H1 (cell line): ENCODE measurements around the gene RHBDF2. TPM values are rescaled to one million over a fixed set of nuclear protein-coding genes. Genes with fewer than 3 reads are reported as not detected.

Experiments
- ATF2 ChIP-seq: IDR thresholded peaks from 2 replicates; pipeline ENCODE4 v1.6.1; 2012; ENCODE audit warnings: low read length, inconsistent platforms
- BCL11A ChIP-seq, 2 experiments: IDR thresholded peaks; one replicate each; pipeline ENCODE4 v1.6.1; 2011; ENCODE audit warnings: low read depth in 2 of 2, low read length in 2 of 2, mild to moderate bottlenecking in 2 of 2
- CREB1 ChIP-seq: IDR thresholded peaks from 2 replicates; pipeline ENCODE4 v1.6.1; 2012; ENCODE audit warnings: inconsistent platforms
- E2F6 ChIP-seq: IDR thresholded peaks from 2 replicates; pipeline ENCODE4 v1.6.1; 2012; ENCODE audit warnings: inconsistent platforms
- GABPA ChIP-seq: IDR thresholded peaks from 2 replicates; pipeline ENCODE4 v1.6.1; 2011; ENCODE audit warnings: mild to moderate bottlenecking, low read length, moderate library complexity, borderline replicate concordance; ENCODE audit not compliant: insufficient read depth
- GTF2F1 ChIP-seq: IDR thresholded peaks from 2 replicates; pipeline ENCODE4 v1.6.1; 2012; ENCODE audit warnings: low read depth, low read length, improper control_type of control experiment, borderline replicate concordance
- HDAC2 ChIP-seq, 2 experiments: fragments of 300-600 bp in 1 of 2; sonication (generic) in 1 of 2; IDR thresholded peaks; 2 replicates each; pipeline ENCODE4 v1.6.1; 2011 to 2012; ENCODE audit warnings: low read depth in 2 of 2, low read length in 2 of 2, mild to moderate bottlenecking in 2 of 2, moderate library complexity in 2 of 2, borderline replicate concordance in 1 of 2, inconsistent platforms in 1 of 2
- HDAC6 ChIP-seq: IDR thresholded peaks from one replicate; pipeline ENCODE4 v1.7.1; 2012; ENCODE audit warnings: low read depth, mild to moderate bottlenecking, inconsistent platforms, low read length, moderate library complexity
- JUN ChIP-seq: IDR thresholded peaks from 2 replicates; pipeline ENCODE4 v1.6.1; 2011; ENCODE audit warnings: low read depth, mild to moderate bottlenecking, improper control_type of control experiment, low read length
- KDM4A ChIP-seq: IDR thresholded peaks from one replicate; pipeline ENCODE4 v1.7.1; 2012; ENCODE audit warnings: low read depth, mild to moderate bottlenecking, moderate library complexity, low read length, inconsistent platforms; ENCODE audit not compliant: severe bottlenecking
- NRF1 ChIP-seq: IDR thresholded peaks from 2 replicates; pipeline ENCODE4 v1.6.1; 2011; ENCODE audit warnings: mild to moderate bottlenecking, low read depth, low read length, improper control_type of control experiment
- POLR2A ChIP-seq, 2 experiments: IDR thresholded peaks; 1 replicate in 1 of 2; 2 replicates in 1 of 2; pipeline ENCODE4 v1.6.1; 2011; ENCODE audit warnings: low read depth in 2 of 2, low read length in 2 of 2, mild to moderate bottlenecking in 2 of 2; ENCODE audit errors: control extremely low read depth in 1 of 2
- POLR2AphosphoS5 ChIP-seq: IDR thresholded peaks from 2 replicates; pipeline ENCODE4 v1.6.1; 2011; ENCODE audit warnings: low read depth, low read length
- RAD21 ChIP-seq, 2 experiments: IDR thresholded peaks in 1 of 2; conservative IDR thresholded peaks in 1 of 2; 2 replicates each; pipeline ENCODE4 v1.6.1; 2011; ENCODE audit warnings: low read depth in 2 of 2, low read length in 2 of 2, improper control_type of control experiment in 1 of 2, inconsistent platforms in 1 of 2, mild to moderate bottlenecking in 1 of 2, moderate library complexity in 1 of 2
- RBBP5 ChIP-seq: IDR thresholded peaks from 2 replicates; pipeline ENCODE4 v1.7.1; 2012; ENCODE audit warnings: low read depth, mild to moderate bottlenecking, inconsistent platforms, low read length, moderate library complexity, borderline replicate concordance
- SP4 ChIP-seq: IDR thresholded peaks from 2 replicates; pipeline ENCODE4 v1.6.1; 2012; ENCODE audit warnings: low read length, inconsistent platforms
- TAF1 ChIP-seq: IDR thresholded peaks from 2 replicates; pipeline ENCODE4 v1.6.1; 2011; ENCODE audit warnings: mild to moderate bottlenecking, low read depth, low read length
- TBP ChIP-seq: IDR thresholded peaks from 2 replicates; pipeline ENCODE4 v1.6.1; 2011; ENCODE audit warnings: low read depth, low read length, improper control_type of control experiment
- polyA plus RNA-seq, 7 experiments: library from polyadenylated mRNA; depleted of rRNA in 3 of 7; stranded (reverse) in 5 of 7; unstranded in 2 of 7; fragments of >200 nt in 5 of 7; fragments of 200-250 nt in 2 of 7; gene quantifications; 1 replicate in 5 of 7; 2 replicates in 1 of 7; 4 replicates in 1 of 7; pipeline versions ENCODE4 v1.2.1 to v1.2.3, GENCODE V29; 2011 to 2013; ENCODE audit warnings: missing spikeins in 2 of 7, mixed read lengths in 2 of 7
- total RNA-seq: library from RNA; stranded (reverse); fragmentation: NEBNext Ultra II Directional; extraction: Animal tissue kit (Norgen Biotek cat#: 25700); gene quantifications from 2 replicates; pipeline ENCODE4 v1.2.1, GENCODE V29; 2021
- TF ChIP-seq, protein P1 (sequence below): IDR thresholded peaks from 2 replicates; pipeline ENCODE4 v1.6.1; 2011; ENCODE audit warnings: low read depth, mild to moderate bottlenecking, low read length; ENCODE audit not compliant: insufficient read depth
- TF ChIP-seq, protein P2 (sequence below): IDR thresholded peaks from 2 replicates; pipeline ENCODE4 v1.6.1; 2011; ENCODE audit warnings: low read length, improper control_type of control experiment

RHBDF2 gene
- total and polyA plus RNA-seq, 2 of the 8 experiments (the other 6 are each of a cell fraction or from before 2014, with no cell fraction given), result 21.2 to 25.9 TPM

- TF ChIP-seq HDAC6, result no peak
- no peak for TF ChIP-seq ATF2
- TF ChIP-seq RAD21 (IDR thresholded peaks at IDR 0.05 in 1 of 2, conservative IDR thresholded peaks at IDR 0.05 in 1 of 2; ENCODE audit: low read depth in 2 of 2, low read length in 2 of 2), result no peak
- TF ChIP-seq KDM4A, result peak; percentile 70
- TF ChIP-seq BCL11A (IDR thresholded peaks at IDR 0.05; ENCODE audit: low read depth in 2 of 2, low read length in 2 of 2), result no peak
- TF ChIP-seq E2F6, result no peak
- TF ChIP-seq GABPA, result no peak
- peak; percentile 67 for TF ChIP-seq TAF1
- TF ChIP-seq HDAC2 (IDR thresholded peaks at IDR 0.05; ENCODE audit: borderline replicate concordance in 1 of 2, low read depth in 2 of 2, low read length in 2 of 2), result 0 out of 4 replicates have a peak, but pooled peaks of 1 of the 2 experiments have one; percentile 15
- TF ChIP-seq, protein P1, sequence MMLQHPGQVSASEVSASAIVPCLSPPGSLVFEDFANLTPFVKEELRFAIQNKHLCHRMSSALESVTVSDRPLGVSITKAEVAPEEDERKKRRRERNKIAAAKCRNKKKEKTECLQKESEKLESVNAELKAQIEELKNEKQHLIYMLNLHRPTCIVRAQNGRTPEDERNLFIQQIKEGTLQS, result no peak
- TF ChIP-seq GTF2F1, result no peak
- TF ChIP-seq CREB1, result peak; percentile 91
- TF ChIP-seq JUN, result no peak
- peak; percentile 60; the same call in 1 of the 2 replicates for TF ChIP-seq RBBP5
- TF ChIP-seq NRF1, result no peak
- TF ChIP-seq POLR2AphosphoS5, result no peak
- TF ChIP-seq POLR2A (IDR thresholded peaks at IDR 0.05; ENCODE audit: control extremely low read depth in 1 of 2, low read depth in 2 of 2, low read length in 2 of 2), result 0 out of 3 replicates have a peak, but pooled peaks of 1 of the 2 experiments have one; percentile 21
- TF ChIP-seq, protein P2, sequence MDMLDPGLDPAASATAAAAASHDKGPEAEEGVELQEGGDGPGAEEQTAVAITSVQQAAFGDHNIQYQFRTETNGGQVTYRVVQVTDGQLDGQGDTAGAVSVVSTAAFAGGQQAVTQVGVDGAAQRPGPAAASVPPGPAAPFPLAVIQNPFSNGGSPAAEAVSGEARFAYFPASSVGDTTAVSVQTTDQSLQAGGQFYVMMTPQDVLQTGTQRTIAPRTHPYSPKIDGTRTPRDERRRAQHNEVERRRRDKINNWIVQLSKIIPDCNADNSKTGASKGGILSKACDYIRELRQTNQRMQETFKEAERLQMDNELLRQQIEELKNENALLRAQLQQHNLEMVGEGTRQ, result no peak
- no peak for TF ChIP-seq SP4
- TF ChIP-seq TBP, result no peak
Observed at GRCh38 chr17:76452660-76453430, 48.4 kb downstream of the RHBDF2 start, which contains the start of gene UBE2O (continued).
